CD14-positive monocyte (primary cell): ENCODE results near the gene NARF. TPM values are rescaled to one million over a fixed set of nuclear protein-coding genes. Genes with fewer than 3 reads are reported as not detected.

Experiments used
- DNase-seq, 3 donors: peaks; one replicate each; pipeline ENCODE4 v3.0.0-alpha.2; 2011 to 2022
- H2AFZ ChIP-seq: 2 replicates; pipeline ENCODE4 v1.6.0; 2012; ENCODE audit warnings: mild to moderate bottlenecking, low read depth, low read length, inconsistent platforms; ENCODE audit not compliant: insufficient read depth, poor library complexity, severe bottlenecking
- H3K27ac ChIP-seq, 2 donors: 1 replicate in 1 of 2; 2 replicates in 1 of 2; pipeline ENCODE4 v1.5.1; 2012 to 2013; ENCODE audit warnings: low read length in 2 of 2, control low read depth in 1 of 2, inconsistent platforms in 1 of 2, low read depth in 1 of 2, mild to moderate bottlenecking in 1 of 2
- H3K27me3 ChIP-seq, 2 donors: one replicate each; pipeline versions ENCODE4 v1.6.0 to v1.6.1; 2011 to 2013; ENCODE audit warnings: low read length in 2 of 2; ENCODE audit not compliant: control insufficient read depth in 2 of 2, insufficient read depth in 2 of 2
- H3K36me3 ChIP-seq, 2 donors: replicated peaks in 1 of 2; 1 replicate in 1 of 2; 2 replicates in 1 of 2; pipeline versions ENCODE4 v1.5.1 to v1.6.1; 2012 to 2013; ENCODE audit warnings: low read length in 2 of 2, control low read depth in 1 of 2, inconsistent platforms in 1 of 2, mild to moderate bottlenecking in 1 of 2; ENCODE audit not compliant: insufficient read depth in 2 of 2, control insufficient read depth in 1 of 2
- H3K4me1 ChIP-seq, 2 donors: 1 replicate in 1 of 2; 2 replicates in 1 of 2; pipeline versions ENCODE4 v1.5.1 to v1.6.1; 2012 to 2013; ENCODE audit warnings: low read length in 2 of 2, control low read depth in 1 of 2, inconsistent platforms in 1 of 2, mild to moderate bottlenecking in 1 of 2, moderate library complexity in 1 of 2; ENCODE audit not compliant: insufficient read depth in 2 of 2, control insufficient read depth in 1 of 2
- H3K4me2 ChIP-seq: replicated peaks from 2 replicates; pipeline ENCODE3; 2012; ENCODE audit warnings: low read length, moderate library complexity, mild to moderate bottlenecking; ENCODE audit not compliant: poor library complexity, severe bottlenecking; ENCODE audit errors: extremely low read depth
- H3K4me3 ChIP-seq, 3 experiments: fragments of 200-600 bp in 1 of 3; sonication (generic) in 1 of 3; replicated peaks in 1 of 3; 1 replicate in 2 of 3; 2 replicates in 1 of 3; pipeline ENCODE4 v1.5.1; 2011 to 2013; ENCODE audit warnings: low read length in 3 of 3, mild to moderate bottlenecking in 3 of 3, control low read depth in 2 of 3, low read depth in 2 of 3, inconsistent platforms in 1 of 3, moderate library complexity in 1 of 3
- H3K79me2 ChIP-seq: 2 replicates; pipeline ENCODE4 v1.6.0; 2012; ENCODE audit warnings: mild to moderate bottlenecking, control low read depth, inconsistent platforms, low read length, moderate library complexity; ENCODE audit not compliant: insufficient read depth
- H3K9ac ChIP-seq: 2 replicates; pipeline ENCODE4 v1.6.0; 2017; ENCODE audit warnings: low read length, mild to moderate bottlenecking; ENCODE audit not compliant: insufficient read depth, poor library complexity, severe bottlenecking
- H3K9me3 ChIP-seq, 2 donors: replicated peaks in 1 of 2; 1 replicate in 1 of 2; 2 replicates in 1 of 2; pipeline versions ENCODE4 v1.5.1 to v1.6.1; 2012 to 2013; ENCODE audit warnings: low read length in 2 of 2, control low read depth in 1 of 2; ENCODE audit not compliant: control insufficient read depth in 1 of 2, insufficient read depth in 1 of 2
- H4K20me1 ChIP-seq: 2 replicates; pipeline ENCODE4 v1.6.0; 2012; ENCODE audit warnings: mild to moderate bottlenecking, low read length, control low read depth, moderate library complexity; ENCODE audit not compliant: insufficient read depth
- H3K27ac Mint-ChIP-seq, 7 donors: one replicate each; pipeline ENCODE4 v1.8.0; 2020; ENCODE audit warnings: mild to moderate bottlenecking in 7 of 7, mixed read lengths in 7 of 7, moderate library complexity in 6 of 7, inconsistent platforms in 2 of 7
- H3K27me3 Mint-ChIP-seq, 3 donors: one replicate each; pipeline ENCODE4 v1.8.0; 2021 to 2022; ENCODE audit warnings: low read depth in 3 of 3, mild to moderate bottlenecking in 3 of 3, mixed read lengths in 3 of 3, moderate library complexity in 3 of 3, inconsistent platforms in 1 of 3
- H3K36me3 Mint-ChIP-seq, 2 donors: one replicate each; pipeline ENCODE4 v1.8.0; 2020; ENCODE audit warnings: mixed read lengths in 2 of 2, inconsistent platforms in 1 of 2, mild to moderate bottlenecking in 1 of 2
- H3K4me1 Mint-ChIP-seq: one replicate; pipeline ENCODE4 v1.8.0; 2020; ENCODE audit warnings: mild to moderate bottlenecking, mixed read lengths
- H3K4me3 Mint-ChIP-seq, 2 donors: one replicate each; pipeline ENCODE4 v1.8.0; 2020; ENCODE audit warnings: mild to moderate bottlenecking in 2 of 2, mixed read lengths in 2 of 2, moderate library complexity in 1 of 2
- H3K9me3 Mint-ChIP-seq, 7 donors: one replicate each; pipeline ENCODE4 v1.8.0; 2020 to 2022; ENCODE audit warnings: mixed read lengths in 7 of 7, mild to moderate bottlenecking in 6 of 7, moderate library complexity in 6 of 7, inconsistent platforms in 2 of 7
- CTCF ChIP-seq: fragments of 200-600 bp; IDR thresholded peaks from one replicate; pipeline ENCODE4 v1.8.0; 2022; ENCODE audit warnings: antibody characterized with exemption, mild to moderate bottlenecking
- WGBS: methylation state at CpG from one replicate; pipeline ENCODE4 v1.1.5; 2013; ENCODE audit warnings: missing lambda C conversion rate; ENCODE audit not compliant: insufficient coverage; 5-methylcytosine and 5-hydroxymethylcytosine counted together
- intact Hi-C, 2 donors: fragments of 100-400 bp; cut with micrococcal nuclease; formaldehyde crosslinking; loops; one replicate each; pipeline versions ENCODE4 v1.15.0 to v1.15.1; 2023
- polyA plus RNA-seq, 3 donors: library from polyadenylated mRNA; depleted of rRNA in 1 of 3; unstranded in 2 of 3; stranded (reverse) in 1 of 3; fragments of 300-500 nt in 2 of 3; fragments of >200 nt in 1 of 3; fragmentation: Illumina TruSeq in 2 of 3; gene quantifications; 1 replicate in 2 of 3; 2 replicates in 1 of 3; pipeline ENCODE4 v1.2.3, GENCODE V29; 2012 to 2021

The NARF gene
- polyA plus RNA-seq, 3 donors, result 91.2 to 101 (median 100) TPM

- 96% methylated on average over 24 of the region's 40 CpGs for WGBS
- Mint-ChIP-seq H3K27ac (peak overlapping the region in 1 of 7 donors; percentile 57), H3K36me3 (peaks cover 29 to 61% of the 10 kb centered on the region in 2 donors), H3K4me3 (no peak overlapping the region), H3K4me1 (peaks cover 30% of the 10 kb centered on the region), H3K27me3 (no peaks in the 10 kb centered on the region), H3K9me3 (no peaks in the 10 kb centered on the region)
- peaks cover 38 to 42% of the 10 kb centered on the region in 2 donors for H3K4me1 ChIP-seq
- no peak overlapping the region for H3K9ac ChIP-seq
- H3K27ac ChIP-seq, result no peak overlapping the region
- H3K79me2 ChIP-seq, result peaks cover 50% of the 10 kb centered on the region
- intact Hi-C loops, result no loop called here
- H3K27me3 ChIP-seq, result no peaks in the 10 kb centered on the region
- H3K9me3 ChIP-seq, result no peaks in the 10 kb centered on the region
- H3K36me3 ChIP-seq, result peaks cover 54 to 61% of the 10 kb centered on the region in 2 donors
- TF ChIP-seq CTCF, result no peak
- no peak overlapping the region for H3K4me3 ChIP-seq
- H2AFZ ChIP-seq, result no peak overlapping the region
- H3K4me2 ChIP-seq, result no peak overlapping the region
- peaks cover 91% of the 10 kb centered on the region for H4K20me1 ChIP-seq
- no peak for DNase-seq
Observed at GRCh38 chr17:82443465-82444283, 14.9 kb upstream of the NARF start.

- Mint-ChIP-seq H3K4me1 (peaks cover 33% of the 10 kb centered on the region), H3K27ac (peak overlapping the region in 1 of 7 donors; percentile 10), H3K4me3 (no peak overlapping the region), H3K36me3 (peaks cover 29 to 61% of the 10 kb centered on the region in 2 donors), H3K9me3 (no peaks in the 10 kb centered on the region), H3K27me3 (peaks cover 0 to 1% (median 0%) of the 10 kb centered on the region in 3 donors)
- H3K27me3 ChIP-seq, result no peaks in the 10 kb centered on the region
- H3K4me1 ChIP-seq, result peaks cover 44 to 47% of the 10 kb centered on the region in 2 donors
- H3K4me2 ChIP-seq, result no peak overlapping the region
- peaks cover 54 to 61% of the 10 kb centered on the region in 2 donors for H3K36me3 ChIP-seq
- no peak for TF ChIP-seq CTCF
- H3K4me3 ChIP-seq, result no peak overlapping the region
- H3K9ac ChIP-seq, result no peak overlapping the region
- no peak overlapping the region for H2AFZ ChIP-seq
- DNase-seq, result no peak
- peak overlapping the region in 1 of 2 donors; percentile 45 for H3K27ac ChIP-seq
- H3K79me2 ChIP-seq, result peaks cover 57% of the 10 kb centered on the region
- WGBS, result 90% methylated on average over 32 of the region's 35 CpGs
- intact Hi-C loops, result no loop called here
- H4K20me1 ChIP-seq, result peaks cover 97% of the 10 kb centered on the region
- H3K9me3 ChIP-seq, result no peaks in the 10 kb centered on the region
Observed at GRCh38 chr17:82444284-82444893, 14.2 kb upstream of the NARF start.
